GF-D8 (cell line): ENCODE measurements around the gene SYT5.
"Not testable (repeated sequence)": the region's sequence is repeated elsewhere in the genome, so short reads cannot be mapped to it uniquely, and the experiment has no call there.

Source experiments
- DNase-seq: peaks from one replicate; lab custom pipeline; 2025; lab: John Stamatoyannopoulos, UW

The SYT5 gene

DNA sequence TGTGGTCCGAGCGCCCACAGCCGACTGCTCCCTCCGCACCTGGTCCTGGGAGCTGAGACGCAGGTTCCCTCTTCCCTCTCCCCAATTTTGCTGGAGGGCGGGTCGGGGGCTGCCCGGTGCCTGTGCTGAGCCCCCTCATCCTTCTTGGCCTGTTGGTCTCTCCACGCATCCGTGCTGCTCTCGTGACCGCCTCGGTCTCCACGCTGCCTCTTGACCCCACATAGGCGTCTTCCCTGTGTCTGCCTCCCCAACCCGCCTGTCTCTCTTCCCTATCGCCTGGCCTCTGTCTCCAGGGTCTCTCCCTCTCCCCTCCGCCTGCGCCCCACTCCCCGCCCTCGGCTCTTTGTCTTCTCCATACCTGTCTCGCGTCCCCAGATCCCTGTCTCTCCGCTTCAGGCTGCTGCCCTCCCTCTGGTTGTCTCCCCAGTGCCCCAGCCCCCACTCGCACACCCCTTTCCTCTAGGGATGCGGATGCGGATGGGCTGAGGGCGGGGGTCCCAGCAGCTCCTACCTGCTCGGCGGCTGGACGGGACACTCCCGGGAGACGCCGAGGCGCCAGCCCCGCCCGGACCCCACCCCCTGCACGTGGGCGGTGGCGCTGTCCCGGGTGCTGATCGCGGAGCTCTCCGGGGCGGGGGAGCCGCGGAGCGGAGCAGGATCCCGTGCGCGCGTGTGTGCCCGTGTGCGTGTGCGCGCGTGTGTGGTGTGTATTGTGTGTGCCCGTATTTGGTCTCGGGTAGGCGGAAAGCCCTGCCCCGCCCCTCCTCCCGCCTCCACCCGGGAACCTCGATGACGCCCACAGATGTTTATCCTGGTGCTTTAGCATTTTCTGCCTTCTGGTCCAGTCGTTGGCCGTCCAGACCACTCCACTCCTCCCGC lies at the start of gene SYT5:
SYT5 (minus strand) TSS at position 684 of the 879 bp plus-strand sequence. CDS start 1,248 bp downstream, outside the sequence.
- DNase-seq = no peak

GRCh38 chr19:55229789-55230182 lies 49.7 kb upstream of the SYT5 start:
- no peak for DNase-seq

- no peak for DNase-seq
Observed at GRCh38 chr19:55229145-55229788, 49.2 kb upstream of the SYT5 start.

GRCh38 chr19:55228403-55229031 lies 48.4 kb upstream of the SYT5 start, which contains the start of gene TMEM86B:
TMEM86B (minus strand) TSS chr19:55228763; CDS start chr19:55228741, 22 bp downstream.
- no peak for DNase-seq

DNA sequence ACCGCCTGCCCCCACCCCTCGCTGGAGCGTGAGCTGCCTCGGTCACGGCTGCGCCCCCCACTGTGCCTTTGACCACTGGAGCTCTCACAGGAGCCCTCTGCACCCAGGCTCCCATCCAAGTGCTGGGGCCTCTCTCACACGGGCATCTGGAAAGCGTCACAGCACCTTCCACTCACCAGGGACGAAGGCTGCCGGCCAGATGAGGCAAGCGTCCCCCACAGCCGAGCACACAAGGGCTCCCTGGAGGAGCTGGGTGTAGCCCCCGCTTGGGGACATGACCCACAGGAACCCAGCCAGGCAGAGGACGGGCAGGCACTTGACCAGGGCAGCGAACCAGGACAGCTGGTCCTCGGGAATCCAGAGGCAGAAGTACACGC lies 47.9 kb upstream of the SYT5 start:
- no peak for DNase-seq

DNA sequence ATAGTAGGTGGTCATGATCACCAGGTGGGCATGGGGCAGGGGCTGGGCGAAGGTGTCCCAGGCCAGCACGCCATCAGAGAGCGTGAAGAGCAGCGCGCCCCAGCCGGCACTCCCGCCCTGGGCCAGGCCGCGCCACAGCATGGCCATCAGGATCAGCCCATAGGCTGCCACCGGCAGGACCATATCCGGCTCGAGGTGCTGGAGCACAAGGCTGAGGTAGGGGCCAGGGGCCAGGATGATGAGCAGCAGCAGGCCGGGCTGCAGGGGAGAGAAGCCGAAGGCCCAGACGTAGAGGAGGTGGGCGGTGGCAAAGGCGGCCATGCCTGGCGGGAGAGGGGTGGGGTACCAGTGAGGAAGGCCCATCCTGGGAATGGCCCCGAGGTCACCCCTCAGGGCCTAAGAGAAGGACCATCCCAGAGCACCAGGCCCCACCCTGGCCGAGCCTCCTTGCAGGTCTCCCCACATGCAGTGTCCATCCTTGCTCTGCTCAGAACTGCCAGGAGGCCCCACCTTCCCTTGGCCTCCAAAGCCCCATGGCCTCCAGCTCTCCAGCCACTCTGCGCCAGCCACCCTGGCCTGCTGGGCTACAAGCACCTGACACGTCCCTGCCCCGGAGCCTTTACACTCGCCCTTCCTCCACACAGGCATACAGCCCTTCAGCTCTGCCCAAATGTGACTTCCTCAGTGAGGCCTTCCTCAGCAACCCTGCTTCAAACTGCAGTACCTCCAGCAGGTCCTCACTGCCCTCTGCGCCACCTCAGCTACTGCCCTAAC lies 47.3 kb upstream of the SYT5 start:
- DNase-seq = no peak

DNA sequence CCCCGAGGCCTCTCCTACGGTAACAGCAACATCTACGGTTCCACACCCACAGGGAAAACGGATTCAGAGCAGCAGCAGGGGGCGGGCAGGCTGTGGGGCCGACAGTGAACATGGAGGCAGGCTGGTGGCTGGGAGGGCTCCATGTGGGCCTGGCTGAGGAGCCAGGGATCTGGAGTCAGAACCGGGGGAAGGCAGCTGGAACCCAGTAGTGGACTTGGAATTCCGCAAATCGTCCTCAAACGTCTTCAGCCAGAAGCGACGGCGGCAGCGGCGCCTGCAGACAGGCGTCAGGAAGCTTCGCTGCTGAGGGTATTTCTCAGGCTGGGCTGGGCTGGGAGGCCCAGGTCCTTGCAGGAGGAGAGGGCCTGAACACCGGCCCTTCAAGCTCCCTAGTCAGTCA lies 46.7 kb upstream of the SYT5 start:
- DNase-seq = no peak

DNA sequence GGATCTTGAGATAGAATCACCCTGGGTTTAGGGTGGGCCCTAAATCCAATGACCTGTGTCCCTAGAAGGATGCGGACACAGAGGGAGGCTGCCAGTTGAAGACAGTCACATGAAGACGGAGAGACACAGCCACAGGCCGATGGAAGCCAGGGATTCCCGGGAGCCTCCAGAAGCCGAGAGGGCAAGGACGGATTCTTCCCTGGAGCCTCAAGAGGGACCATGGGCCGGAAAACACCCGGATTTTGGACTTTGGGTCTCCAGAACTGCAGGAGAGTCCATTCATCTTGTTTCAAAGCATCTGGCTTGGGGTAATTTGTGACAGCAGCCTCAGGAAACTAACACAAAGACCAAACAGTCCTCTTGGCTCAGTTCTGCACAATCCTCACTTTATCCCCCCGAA lies 46.2 kb upstream of the SYT5 start:
- no peak for DNase-seq

DNA sequence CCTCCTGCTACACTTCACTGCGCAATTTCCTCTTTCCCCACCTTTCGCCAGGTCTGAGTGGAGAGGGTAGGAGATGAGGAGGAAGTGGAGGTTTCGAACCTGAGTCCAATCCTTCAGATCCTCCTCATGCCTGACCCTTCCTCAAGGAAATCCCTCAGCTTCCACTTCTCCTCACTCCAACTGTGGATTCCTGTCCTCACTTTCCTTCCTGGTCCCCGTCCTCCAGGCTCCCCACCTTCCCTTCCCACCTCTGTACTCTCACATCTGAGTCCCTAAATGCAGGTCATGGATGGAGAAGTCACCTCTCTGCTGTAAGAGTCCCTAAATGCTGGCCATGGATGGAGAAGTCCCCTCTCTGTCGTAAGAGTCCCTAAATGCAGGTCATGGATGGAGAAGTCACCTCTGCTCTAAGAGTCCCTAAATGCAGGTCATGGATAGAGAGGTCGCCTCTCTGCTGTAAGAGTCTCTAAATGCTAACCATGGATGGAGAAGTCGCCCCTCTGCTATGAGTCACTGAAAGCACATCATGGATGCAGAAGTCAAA lies 45.4 kb upstream of the SYT5 start:
- no peak for DNase-seq

DNA sequence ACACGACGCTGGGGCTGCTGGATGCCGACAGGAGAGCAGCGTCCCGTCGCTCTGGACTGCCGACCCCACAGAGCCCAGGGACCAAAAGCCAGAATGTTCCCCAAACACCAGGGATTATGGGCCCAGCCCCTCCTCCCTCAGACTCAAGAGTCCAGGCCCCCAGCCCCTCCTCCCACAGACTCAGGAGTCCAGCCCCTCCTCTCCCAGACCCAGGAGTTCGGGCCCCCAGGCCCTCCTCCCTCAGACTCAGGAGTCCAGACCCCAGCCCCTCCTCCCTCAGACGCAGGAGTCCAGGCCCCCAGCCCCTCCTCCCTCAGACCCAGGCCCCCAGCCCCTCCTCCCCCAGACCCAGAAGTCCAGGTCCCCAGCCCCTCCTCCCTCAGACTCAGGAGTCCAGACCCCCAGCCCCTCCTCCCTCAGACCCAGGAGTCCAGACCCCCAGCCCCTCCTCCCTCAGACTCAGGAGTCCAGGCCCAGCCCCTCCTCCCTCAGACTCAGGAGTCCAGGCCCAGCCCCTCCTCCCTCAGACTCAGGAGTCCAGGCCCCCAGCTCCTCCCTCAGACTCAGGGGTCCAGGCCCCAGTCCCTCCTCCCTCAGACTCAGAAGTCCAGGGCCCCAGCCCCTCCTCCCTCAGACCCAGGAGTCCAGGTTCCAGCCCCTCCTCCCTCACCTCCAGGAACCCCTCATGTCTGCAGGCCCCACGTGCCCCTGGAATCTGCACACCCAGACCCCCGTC lies 44.8 kb upstream of the SYT5 start:
- not testable (repeated sequence) for DNase-seq

DNA sequence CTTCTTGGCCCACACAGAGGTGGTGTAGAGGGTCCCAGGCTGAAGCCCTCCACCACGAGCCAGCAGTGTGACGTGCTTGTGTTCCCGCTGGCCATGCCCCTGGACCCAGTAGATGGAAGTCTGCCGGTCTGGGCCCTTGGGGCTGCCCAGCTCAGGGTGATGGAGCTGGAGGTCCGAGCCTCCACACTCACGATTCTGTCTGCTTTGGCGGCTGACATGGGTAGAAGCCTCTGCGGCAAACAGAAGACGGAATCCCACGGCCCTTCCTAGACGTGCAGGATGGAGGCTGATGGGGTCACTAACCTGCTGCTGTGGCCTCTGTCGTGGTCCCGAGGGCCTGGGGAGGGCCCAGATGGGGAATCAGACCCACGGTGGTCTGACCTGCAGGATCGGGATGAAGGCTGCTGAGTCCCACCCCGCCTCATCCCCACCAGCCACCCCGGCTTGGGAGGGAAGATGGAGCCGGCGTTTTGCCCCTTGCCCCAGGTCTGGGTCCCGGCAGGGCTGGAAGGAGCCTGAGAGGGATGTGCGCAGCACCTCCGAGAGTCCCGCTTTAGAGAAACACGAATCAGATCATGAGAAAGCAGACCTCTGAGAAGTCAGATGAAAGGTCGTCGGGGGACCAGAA lies 44.1 kb upstream of the SYT5 start:
- DNase-seq = no peak

DNA sequence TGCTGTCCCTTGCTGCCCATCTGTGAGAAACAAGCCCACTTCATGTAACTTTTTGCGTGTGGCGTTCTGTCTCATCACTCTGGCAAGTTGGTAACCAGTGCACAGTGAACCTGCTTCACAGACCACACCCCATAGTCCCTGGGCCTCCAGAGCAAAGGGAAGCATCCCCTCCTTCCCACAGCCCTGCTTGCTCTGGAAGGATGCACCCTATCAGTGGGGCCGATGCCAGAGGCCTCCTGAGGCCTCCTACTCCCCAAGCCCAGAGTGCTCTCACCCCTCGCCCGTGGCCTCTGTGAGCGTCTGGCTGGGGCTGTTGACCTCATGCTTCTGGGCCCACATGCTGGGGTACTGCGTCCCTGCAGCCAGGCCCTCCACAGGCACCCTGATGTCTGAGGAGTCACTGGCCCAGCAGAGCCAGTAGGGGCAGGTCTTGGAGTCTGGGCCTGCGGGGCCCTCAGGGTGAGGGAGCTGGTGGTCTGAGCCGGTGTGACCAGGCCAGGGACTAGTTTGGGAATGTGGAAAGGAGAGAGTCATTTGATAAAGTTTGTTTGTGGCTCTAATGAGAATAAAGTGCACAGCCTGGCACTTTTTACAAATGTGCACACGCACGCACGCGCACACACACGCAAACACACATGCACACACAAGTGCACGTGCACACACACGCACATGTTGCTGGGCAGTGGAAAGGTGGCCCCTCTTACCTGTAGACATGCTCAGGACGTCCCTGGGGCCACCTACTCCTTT lies 43.4 kb upstream of the SYT5 start:
- no peak for DNase-seq

- no peak for DNase-seq
Observed at GRCh38 chr19:55220525-55220924, 40.4 kb upstream of the SYT5 start.

DNA sequence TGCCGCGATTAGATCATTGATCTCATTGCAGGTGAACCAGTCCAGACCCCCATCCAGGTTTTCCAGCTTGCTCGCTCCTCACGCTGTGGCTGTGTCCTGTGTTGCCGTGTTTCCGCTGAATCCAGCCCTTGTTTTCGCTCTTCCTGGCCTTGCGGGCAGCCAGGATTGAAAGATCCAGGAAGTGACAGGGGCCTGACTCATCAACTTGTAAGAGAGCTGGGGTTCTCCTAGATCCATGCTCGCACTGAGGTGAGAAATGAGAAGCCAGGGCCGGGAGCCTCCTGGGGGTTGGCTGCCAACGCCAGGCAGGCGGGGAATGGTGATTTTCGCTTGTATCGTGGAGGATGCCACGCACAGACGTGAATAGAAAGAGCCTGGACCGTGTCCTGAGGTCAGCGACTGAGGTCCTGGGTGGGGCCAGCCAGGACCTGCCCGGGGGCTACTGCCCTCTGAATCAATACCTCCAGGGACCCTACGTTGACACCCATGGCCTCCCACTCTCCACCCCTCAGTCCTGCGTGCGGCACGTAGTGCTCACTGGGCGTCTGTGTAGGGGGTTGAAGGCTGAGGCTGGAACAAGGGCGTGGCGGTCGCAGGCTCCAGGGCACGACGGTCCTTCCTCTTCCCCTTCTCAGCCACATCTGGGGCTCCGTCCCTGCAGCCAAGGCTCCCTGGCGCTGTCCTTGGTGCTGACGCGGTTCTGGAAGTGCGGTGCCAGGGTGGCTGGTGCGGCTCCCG lies 36.5 kb upstream of the SYT5 start:
- DNase-seq = peak; percentile 51

- no peak for DNase-seq
Observed at GRCh38 chr19:55213547-55213946, 33.5 kb upstream of the SYT5 start.

GRCh38 chr19:55212447-55212846 lies 32.4 kb upstream of the SYT5 start:
- no peak for DNase-seq

DNA sequence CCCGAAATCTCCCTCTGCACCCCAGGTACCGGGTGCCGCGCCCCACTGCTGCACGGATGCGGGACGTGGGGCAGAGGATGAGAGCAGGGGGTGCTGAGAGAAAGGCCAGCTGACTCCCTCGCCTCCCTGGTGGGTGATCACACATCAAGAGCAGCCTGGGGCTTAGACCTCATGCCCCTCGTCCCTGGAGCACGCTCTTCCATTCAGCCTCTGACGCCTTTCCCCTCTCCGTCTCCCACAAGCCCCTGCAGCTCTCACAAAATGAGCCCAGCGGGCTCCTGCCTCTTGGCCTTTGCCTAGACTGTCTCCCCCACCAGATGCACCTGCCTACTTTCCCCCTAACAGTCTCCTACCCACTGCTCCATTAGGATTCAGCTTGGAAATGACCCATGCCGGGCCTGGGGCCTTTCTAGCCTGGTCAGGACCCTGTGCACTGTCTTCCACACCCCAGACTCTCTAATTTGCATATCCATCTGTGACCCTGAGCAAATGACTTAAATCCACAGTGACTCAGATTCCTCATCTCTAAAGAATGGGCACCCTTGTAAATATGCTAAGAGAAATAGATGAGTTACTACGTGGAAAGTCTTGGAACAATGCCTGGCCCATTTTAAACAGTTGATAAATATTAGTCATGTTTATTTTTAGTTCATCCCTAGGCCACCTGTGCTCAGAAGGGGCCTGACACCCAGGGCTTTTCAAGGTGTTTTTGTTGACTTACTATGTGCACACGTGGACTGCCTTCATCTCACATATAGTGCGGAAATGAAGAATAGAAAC lies 29.8 kb upstream of the SYT5 start:
- no peak for DNase-seq
